Measurements from ENCODE around the gene CCNH.

The CCNH gene

GRCh38 chr5:87403409-87403808 is 9.3 kb downstream of the CCNH start:
- no peak for DNase-seq (ENCODE audit: low read depth)

- no peak for DNase-seq (ENCODE audit: low read depth)
These were observed 11.1 kb downstream of the CCNH start for GRCh38 chr5:87401626-87402025.

- peak; percentile 77 for DNase-seq (ENCODE audit: low read depth)
These were observed 12.3 kb downstream of the CCNH start for GRCh38 chr5:87400305-87400899.

GRCh38 chr5:87399720-87400119 is 13.0 kb downstream of the CCNH start:
- no peak for DNase-seq (ENCODE audit: low read depth)

- DNase-seq (ENCODE audit: low read depth): no peak
These were observed 13.6 kb downstream of the CCNH start for GRCh38 chr5:87398981-87399614.

GRCh38 chr5:87394411-87395165 is 18.1 kb downstream of the CCNH start:
- peak; percentile 80 for DNase-seq (ENCODE audit: low read depth)

- peak; percentile 91 for DNase-seq (ENCODE audit: low read depth)
These were observed 19.4 kb downstream of the CCNH start for GRCh38 chr5:87393331-87393730.

GRCh38 chr5:87392801-87393200 is 19.9 kb downstream of the CCNH start:
- DNase-seq (ENCODE audit: low read depth): no peak

GRCh38 chr5:87392170-87392569 is 20.6 kb downstream of the CCNH start:
- no peak for DNase-seq (ENCODE audit: low read depth)

GRCh38 chr5:87390576-87391199 is 22.0 kb downstream of the CCNH start:
- no peak for DNase-seq (ENCODE audit: low read depth)

- DNase-seq (ENCODE audit: low read depth): no peak
These were observed 22.7 kb downstream of the CCNH start for GRCh38 chr5:87390075-87390474.

- DNase-seq (ENCODE audit: low read depth): no peak
These were observed 23.3 kb downstream of the CCNH start for GRCh38 chr5:87389296-87390034.

GRCh38 chr5:87388129-87388528 is 24.6 kb downstream of the CCNH start:
- no peak for DNase-seq (ENCODE audit: low read depth)

GRCh38 chr5:87385802-87386201 is 26.9 kb downstream of the CCNH start:
- no peak for DNase-seq (ENCODE audit: low read depth)

GRCh38 chr5:87383216-87383615 is 29.5 kb downstream of the CCNH start:
- DNase-seq (ENCODE audit: low read depth): peak; percentile 65

- DNase-seq (ENCODE audit: low read depth): no peak
These were observed 30.5 kb downstream of the CCNH start for GRCh38 chr5:87382224-87382623.

- no peak for DNase-seq (ENCODE audit: low read depth)
These were observed 40.0 kb downstream of the CCNH start for GRCh38 chr5:87372705-87373104.

- DNase-seq (ENCODE audit: low read depth): no peak
These were observed 43.3 kb downstream of the CCNH start for GRCh38 chr5:87369431-87369830.

- DNase-seq (ENCODE audit: low read depth): no peak
These were observed 44.1 kb downstream of the CCNH start for GRCh38 chr5:87368601-87369000.

- no peak for DNase-seq (ENCODE audit: low read depth)
These were observed 45.5 kb downstream of the CCNH start for GRCh38 chr5:87367243-87367642.

GRCh38 chr5:87361536-87362213 is 51.1 kb downstream of the CCNH start:
- no peak for DNase-seq (ENCODE audit: low read depth)

- no peak for DNase-seq (ENCODE audit: low read depth)
These were observed 51.7 kb downstream of the CCNH start for GRCh38 chr5:87361031-87361445.

Measured in ELR (cell line).